ENCODE measurements around the gene RAB20. TPM values are rescaled to one million over a fixed set of nuclear protein-coding genes. Genes with fewer than 3 reads are reported as not detected.

The RAB20 gene
- total and polyA plus RNA-seq, 9 of the 15 experiments (the other 6 are each of a cell fraction or from before 2014, with no cell fraction given), result 0.62 to 9.2 (median 5.4) TPM

GRCh38 chr13:110492679-110493593 is 68.6 kb downstream of the RAB20 start:
- Histone ChIP-seq H4K20me1 (replicated peaks; ENCODE audit: control insufficient read depth, insufficient read depth, low read length) (no peaks in the 10 kb centered on the region), H3K9me3 (replicated peaks; ENCODE audit: control insufficient read depth, insufficient read depth, low read depth, low read length) (no peaks in the 10 kb centered on the region), H3K27ac (ENCODE audit: extremely low read depth, low read depth, low read length) (no peak overlapping the region), H3K27me3 (ENCODE audit: control insufficient read depth in 2 of 2, insufficient read depth in 2 of 2, low read length in 2 of 2) (no peaks in the 10 kb centered on the region; a peak in 1 of 5 replicates), H3K4me3 (no peak overlapping the region), H3K4me2 (ENCODE audit: insufficient read depth, low read length) (no peak overlapping the region), H2AFZ (ENCODE audit: low read depth, low read length) (no peak overlapping the region), H3K9ac (ENCODE audit: insufficient read depth in 1 of 2, low read depth in 2 of 2, low read length in 2 of 2) (no peak overlapping the region), H3K4me1 (replicated peaks in 1 of 2; ENCODE audit: control insufficient read depth in 2 of 2, insufficient read depth in 2 of 2, low read length in 2 of 2) (peaks cover 0 to 19% of the 10 kb centered on the region in 2 experiments; a peak in 2 of 5 replicates), H3K79me2 (ENCODE audit: control insufficient read depth, insufficient read depth, low read length) (no peaks in the 10 kb centered on the region), H3K9me1 (ENCODE audit: control insufficient read depth, insufficient read depth, low read length) (peaks cover 3% of the 10 kb centered on the region), H3K36me3 (ENCODE audit: control insufficient read depth, insufficient read depth, low read length) (no peaks in the 10 kb centered on the region)
- no TSS peak for BruUV-seq (replicated peaks)
- no peak for ATAC-seq
- 48% methylated on average over 18 of the region's 30 CpGs for WGBS (ENCODE audit: insufficient coverage, low coverage, missing lambda C conversion rate)
- no peak for TF ChIP-seq ZNF76 (CRISPR knock-in tag; IDR thresholded peaks at IDR 0.05; ENCODE audit: borderline replicate concordance)
- no peak for TF ChIP-seq DEAF1 (CRISPR knock-in tag; IDR thresholded peaks at IDR 0.05)
- no peak for TF ChIP-seq CBFB (CRISPR knock-in tag; IDR thresholded peaks at IDR 0.05)
- no peak for TF ChIP-seq RHOXF2B (CRISPR knock-in tag; conservative IDR thresholded peaks at IDR 0.05)
- no peak for TF ChIP-seq TAL1 (IDR thresholded peaks at IDR 0.05)
- POLR2A ChIA-PET, result no interaction called here
- FAIRE-seq, result no peak
- DNase-seq (ENCODE audit: extremely low read depth in 1 of 4, low spot score in 3 of 4), result no peak
- CTCF ChIA-PET (ENCODE audit: low intra/inter-chr PET ratio), result interaction anchor here (0.7 kb wide), 1 partner anchor 14 kb away, joined by 4 read pairs; no protein-coding TSS in a partner anchor
- in situ Hi-C loops (cut with MboI), result no loop called here
- intact Hi-C loops (cut with micrococcal nuclease), result no loop called here
